Measurements from ENCODE around the gene SAMD4B.

SAMD4B gene

DNA sequence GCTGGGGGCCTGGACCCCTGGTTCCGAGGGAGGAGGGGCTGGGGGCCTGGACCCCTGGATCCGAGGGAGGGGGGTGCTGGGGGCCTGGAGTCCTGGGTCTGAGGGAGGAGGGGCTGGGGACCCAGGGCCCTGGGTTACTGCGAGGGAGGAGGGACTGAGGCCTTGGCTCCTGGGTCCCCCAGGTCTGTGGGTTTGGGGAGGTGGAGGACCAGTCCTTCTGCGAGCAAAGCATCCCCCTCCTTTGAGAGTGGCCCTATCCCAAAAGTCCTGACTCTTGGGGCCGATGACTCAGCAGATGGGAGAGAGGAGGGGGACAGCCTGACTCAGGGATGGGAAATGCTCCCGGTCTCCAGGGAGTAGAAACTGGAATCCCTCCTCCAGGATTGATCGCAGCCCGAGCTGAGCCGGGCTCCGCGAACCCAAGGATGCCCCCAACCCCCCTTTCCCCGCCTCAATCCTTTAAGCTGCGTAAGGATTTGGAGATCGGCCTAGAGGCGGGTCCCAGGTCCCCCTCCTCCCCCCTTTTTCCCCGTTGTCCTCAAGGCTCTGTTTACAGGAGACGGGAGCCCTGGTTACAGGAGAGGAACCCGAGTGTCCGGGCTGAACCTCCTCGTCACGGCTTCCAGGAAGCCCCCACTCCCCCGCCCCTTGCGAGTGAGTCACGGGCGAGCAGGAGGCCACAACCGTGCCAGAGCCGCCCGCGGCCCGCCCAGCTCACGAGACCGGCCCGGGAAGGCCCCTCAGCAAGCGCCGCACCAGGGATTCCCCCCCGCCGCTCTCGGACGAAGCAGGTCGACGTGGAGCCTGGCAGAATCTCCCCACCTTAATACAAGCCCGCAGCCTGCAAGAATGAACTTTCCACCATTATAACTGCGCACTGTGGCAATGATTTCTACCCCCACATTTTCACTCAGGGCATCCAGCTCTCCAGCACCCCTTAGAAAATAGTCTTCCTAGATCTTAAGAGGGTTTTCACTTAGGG lies 61.4 kb downstream of the SAMD4B start:
- no peaks in the 10 kb centered on the region for H3K27me3 ChIP-seq (ENCODE audit: control insufficient read depth, insufficient read depth, low read length)
- H2AFZ ChIP-seq, result peak overlapping the region; percentile 61
- H3K9ac ChIP-seq, result peak overlapping the region; percentile 95
- H3K36me3 ChIP-seq (ENCODE audit: control insufficient read depth, insufficient read depth, low read length), result no peaks in the 10 kb centered on the region
- peaks cover 39% of the 10 kb centered on the region for H3K4me1 ChIP-seq
- peak overlapping the region; percentile 76 for H3K4me3 ChIP-seq (ENCODE audit: low read depth, low read length)
- peaks cover 11% of the 10 kb centered on the region for H3K79me2 ChIP-seq
- H3K9me3 ChIP-seq (ENCODE audit: control insufficient read depth, low read length), result no peaks in the 10 kb centered on the region
- H3K27ac ChIP-seq, result peak overlapping the region; percentile 100
- TF ChIP-seq, protein P1, sequence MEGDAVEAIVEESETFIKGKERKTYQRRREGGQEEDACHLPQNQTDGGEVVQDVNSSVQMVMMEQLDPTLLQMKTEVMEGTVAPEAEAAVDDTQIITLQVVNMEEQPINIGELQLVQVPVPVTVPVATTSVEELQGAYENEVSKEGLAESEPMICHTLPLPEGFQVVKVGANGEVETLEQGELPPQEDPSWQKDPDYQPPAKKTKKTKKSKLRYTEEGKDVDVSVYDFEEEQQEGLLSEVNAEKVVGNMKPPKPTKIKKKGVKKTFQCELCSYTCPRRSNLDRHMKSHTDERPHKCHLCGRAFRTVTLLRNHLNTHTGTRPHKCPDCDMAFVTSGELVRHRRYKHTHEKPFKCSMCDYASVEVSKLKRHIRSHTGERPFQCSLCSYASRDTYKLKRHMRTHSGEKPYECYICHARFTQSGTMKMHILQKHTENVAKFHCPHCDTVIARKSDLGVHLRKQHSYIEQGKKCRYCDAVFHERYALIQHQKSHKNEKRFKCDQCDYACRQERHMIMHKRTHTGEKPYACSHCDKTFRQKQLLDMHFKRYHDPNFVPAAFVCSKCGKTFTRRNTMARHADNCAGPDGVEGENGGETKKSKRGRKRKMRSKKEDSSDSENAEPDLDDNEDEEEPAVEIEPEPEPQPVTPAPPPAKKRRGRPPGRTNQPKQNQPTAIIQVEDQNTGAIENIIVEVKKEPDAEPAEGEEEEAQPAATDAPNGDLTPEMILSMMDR (IDR thresholded peaks at IDR 0.05), result peak; percentile 14
- H3K4me2 ChIP-seq (ENCODE audit: low read length), result peak overlapping the region; percentile 97

DNA sequence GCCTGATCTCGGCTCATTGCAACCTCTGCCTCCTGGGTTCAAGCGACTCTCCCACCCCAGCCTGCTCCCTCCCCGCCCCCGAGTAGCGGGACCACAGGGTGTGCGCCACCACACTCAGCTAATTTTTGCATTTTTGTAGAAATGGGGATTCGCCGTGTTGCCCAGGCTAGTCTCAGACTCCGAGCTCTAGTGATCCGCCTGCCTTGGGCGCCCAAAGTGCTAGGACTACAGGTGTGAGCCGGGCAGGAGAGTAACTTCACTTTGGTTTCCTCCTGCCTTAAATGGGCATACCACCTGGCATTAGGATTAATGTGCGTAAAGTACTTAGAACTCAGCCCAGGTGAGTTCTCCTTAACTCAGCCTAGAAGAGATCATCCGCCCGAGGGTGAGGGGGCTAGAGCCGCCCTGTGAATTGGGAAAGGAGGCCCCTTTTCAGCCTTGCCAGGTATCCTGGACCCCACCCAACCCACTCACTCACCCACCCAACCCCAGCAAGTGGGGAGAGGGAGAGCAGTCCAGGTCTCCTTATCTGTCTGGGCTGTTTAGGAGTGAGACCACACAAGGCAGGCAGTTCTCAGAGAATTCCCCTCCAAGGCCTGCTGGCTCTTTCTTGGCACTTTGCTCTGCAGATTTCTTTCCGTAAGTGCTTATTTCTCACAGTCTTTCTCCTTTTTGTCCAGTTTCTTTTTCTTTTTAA lies 63.2 kb downstream of the SAMD4B start:
- TF ChIP-seq, protein P1 (IDR thresholded peaks at IDR 0.05), result no peak
- Histone ChIP-seq H2AFZ (no peak overlapping the region), H3K4me1 (peaks cover 34% of the 10 kb centered on the region), H3K9me3 (ENCODE audit: control insufficient read depth, low read length) (no peaks in the 10 kb centered on the region), H3K27me3 (ENCODE audit: control insufficient read depth, insufficient read depth, low read length) (no peaks in the 10 kb centered on the region), H3K4me3 (ENCODE audit: low read depth, low read length) (no peak overlapping the region), H3K9ac (no peak overlapping the region), H3K4me2 (ENCODE audit: low read length) (no peak overlapping the region), H3K79me2 (peaks cover 14% of the 10 kb centered on the region), H3K36me3 (ENCODE audit: control insufficient read depth, insufficient read depth, low read length) (no peaks in the 10 kb centered on the region), H3K27ac (peak overlapping the region; percentile 100)

DNA sequence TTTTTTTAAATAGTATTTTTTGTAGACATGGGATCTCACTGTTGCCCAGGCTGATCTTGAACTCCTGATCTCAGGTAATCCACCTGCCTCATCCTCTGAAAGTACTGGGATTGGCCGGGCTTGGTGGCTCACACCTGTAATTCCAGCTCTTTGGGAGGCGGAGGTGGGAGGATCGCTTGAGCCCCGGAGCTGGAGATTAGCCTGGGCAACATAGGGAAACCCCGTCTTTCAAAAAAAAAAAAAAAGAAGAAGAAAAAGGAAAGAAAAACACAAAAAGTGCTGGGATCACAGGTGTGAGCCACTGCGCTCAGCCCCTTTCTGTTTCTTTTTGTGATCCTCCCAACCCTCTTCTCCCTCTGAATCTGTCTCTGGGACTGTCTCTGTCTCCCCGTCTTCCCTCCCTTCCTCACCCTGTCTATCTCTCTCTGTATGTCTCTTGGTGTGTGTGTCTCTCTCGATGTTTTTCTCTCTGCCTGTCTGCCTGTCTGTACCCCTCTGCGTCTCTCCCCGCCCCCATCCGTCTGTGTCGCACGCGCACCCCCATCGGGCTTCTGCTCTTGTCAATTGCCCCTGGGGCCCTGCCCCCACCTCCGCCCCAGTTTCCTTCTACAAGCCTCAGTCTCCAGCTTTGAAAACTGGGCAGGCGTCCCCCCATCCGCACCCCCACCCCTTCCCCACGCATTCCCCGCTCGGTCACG lies 63.9 kb downstream of the SAMD4B start:
- TF ChIP-seq, protein P1 (IDR thresholded peaks at IDR 0.05), result no peak
- Histone ChIP-seq H3K27ac (peak overlapping the region; percentile 100), H3K4me2 (ENCODE audit: low read length) (peak overlapping the region; percentile 95), H3K79me2 (peaks cover 14% of the 10 kb centered on the region), H3K4me3 (ENCODE audit: low read depth, low read length) (peak overlapping the region; percentile 77), H3K27me3 (ENCODE audit: control insufficient read depth, insufficient read depth, low read length) (no peaks in the 10 kb centered on the region), H2AFZ (peak overlapping the region; percentile 49), H3K36me3 (ENCODE audit: control insufficient read depth, insufficient read depth, low read length) (no peaks in the 10 kb centered on the region), H3K4me1 (peaks cover 34% of the 10 kb centered on the region), H3K9me3 (ENCODE audit: control insufficient read depth, low read length) (no peaks in the 10 kb centered on the region), H3K9ac (no peak overlapping the region)

DNA sequence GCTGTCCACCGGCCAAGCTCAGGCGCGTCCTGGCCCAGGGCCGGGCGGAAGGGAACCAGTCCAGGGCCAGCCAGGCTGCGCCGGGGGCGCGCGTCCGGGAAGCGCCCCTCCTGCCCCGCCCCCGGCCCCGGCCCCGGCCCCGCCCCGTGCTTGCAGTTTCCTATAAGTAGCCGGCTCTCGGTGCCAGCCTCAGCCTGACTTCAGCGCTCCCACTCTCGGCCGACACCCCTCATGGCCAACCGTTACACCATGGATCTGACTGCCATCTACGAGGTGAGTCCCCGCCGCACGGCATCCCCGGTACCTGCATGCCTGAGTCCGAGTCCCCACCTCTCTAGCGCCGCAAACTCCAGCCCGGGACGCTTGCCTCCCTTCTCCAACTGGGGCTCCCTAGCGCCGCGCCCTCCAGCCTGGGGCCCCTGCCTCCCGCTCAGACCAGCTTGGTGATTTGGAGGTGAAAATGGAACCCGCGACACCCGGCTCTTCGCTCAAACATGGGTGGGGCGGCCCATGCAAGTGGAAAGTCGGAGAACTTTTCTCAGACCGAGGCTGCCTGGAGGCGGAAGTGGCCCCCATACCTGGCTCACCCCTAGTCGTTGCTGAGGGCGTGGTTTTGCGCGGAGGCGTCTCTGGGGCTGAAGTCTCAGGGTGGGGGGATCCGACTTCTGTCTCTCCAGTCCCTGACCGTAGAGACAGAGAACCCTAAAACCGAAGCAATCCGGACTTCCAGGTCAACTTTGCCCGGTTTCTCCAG lies 64.6 kb downstream of the SAMD4B start, which contains the start of gene ZFP36:
ZFP36 (plus strand) TSS at position 192 of the 754 bp plus-strand sequence; CDS start at position 250, 58 bp downstream.
- H3K36me3 ChIP-seq (ENCODE audit: control insufficient read depth, insufficient read depth, low read length), result no peaks in the 10 kb centered on the region
- H3K4me3 ChIP-seq (ENCODE audit: low read depth, low read length), result peak within 1 kb of the TSS; percentile 77
- peaks cover 33% of the 10 kb centered on the region for H3K4me1 ChIP-seq
- peak within 1 kb of the TSS; percentile 95 for H3K4me2 ChIP-seq (ENCODE audit: low read length)
- TF ChIP-seq, protein P1 (IDR thresholded peaks at IDR 0.05), result peak; percentile 8
- peaks cover 14% of the 10 kb centered on the region for H3K79me2 ChIP-seq
- H3K27ac ChIP-seq, result peak within 1 kb of the TSS; percentile 100
- no peaks in the 10 kb centered on the region for H3K9me3 ChIP-seq (ENCODE audit: control insufficient read depth, low read length)
- H3K27me3 ChIP-seq (ENCODE audit: control insufficient read depth, insufficient read depth, low read length), result no peaks in the 10 kb centered on the region
- peak within 1 kb of the TSS; percentile 99 for H3K9ac ChIP-seq
- H2AFZ ChIP-seq, result peak within 1 kb of the TSS; percentile 65
